GM12878 (cell line): Measurements from ENCODE around the gene LHX2. TPM values are rescaled to one million over a fixed set of nuclear protein-coding genes. Genes with fewer than 3 reads are reported as not detected.

ENCODE experiments used
- ATAC-seq: fragments of 200-7000 bp; cut with Tn5 transposase; 3 replicates; pipeline ENCODE4 v1.9.1; 2020; ENCODE audit warnings: mild to moderate bottlenecking, moderate library complexity
- BruUV-seq: library from RNA; stranded (reverse); fragments of 400-500 nt; replicated peaks from 2 replicates; lab custom pipeline; 2021; lab: Mats Ljungman, UMichigan
- CTCF ChIA-PET: fragments of 300-600 bp; sonication (Branson Sonifier 250); formaldehyde crosslinking; extraction: SDS; loops from one replicate; lab custom pipeline; 2021; ENCODE audit warnings: inconsistent platforms; lab: Yijun Ruan, JAX
- POLR2A ChIA-PET: fragments of 350-600 bp; formaldehyde crosslinking; extraction: SDS; loops from one replicate; lab custom pipeline; 2021; ENCODE audit warnings: inconsistent platforms; lab: Charles Lee
- RAD21 ChIA-PET: fragments of 300-600 bp; sonication (Branson Sonifier 250); formaldehyde crosslinking; loops from one replicate; lab custom pipeline; 2023; ENCODE audit warnings: antibody characterized with exemption; ENCODE audit not compliant: unreplicated experiment; lab: Charles Lee
- SMC1A ChIA-PET: fragments of 300-600 bp; sonication (Branson Sonifier 250); formaldehyde crosslinking; loops from one replicate; lab custom pipeline; 2023; ENCODE audit not compliant: unreplicated experiment, uncharacterized antibody; lab: Charles Lee
- DNase-seq: peaks from one replicate; pipeline ENCODE4 v3.0.0-alpha.2; 2011; ENCODE audit warnings: low read depth, low spot score
- FAIRE-seq: peaks from 3 replicates; lab custom pipeline; 2011; peaks lifted over from hg19 to GRCh38; lab: Jason Lieb, UNC
- H2AFZ ChIP-seq: 2 replicates; pipeline ENCODE4 v1.6.0; 2011; ENCODE audit warnings: low read depth, low read length, control low read depth; ENCODE audit not compliant: control insufficient read depth
- H3K27ac ChIP-seq: 2 replicates; pipeline ENCODE4 v1.5.1; 2011; ENCODE audit warnings: control low read depth; ENCODE audit not compliant: control insufficient read depth, insufficient read depth
- H3K27me3 ChIP-seq, 2 experiments: replicated peaks in 1 of 2; 2 replicates each; pipeline versions ENCODE4 v1.6.0 to v1.6.1; 2011; ENCODE audit warnings: low read length in 1 of 2; ENCODE audit not compliant: control insufficient read depth in 2 of 2, insufficient read depth in 2 of 2
- H3K36me3 ChIP-seq, 2 experiments: 2 replicates each; pipeline ENCODE4 v1.5.1; 2011; ENCODE audit warnings: low read length in 1 of 2; ENCODE audit not compliant: control insufficient read depth in 2 of 2, insufficient read depth in 2 of 2
- H3K4me1 ChIP-seq: 2 replicates; pipeline ENCODE4 v1.6.1; 2011; ENCODE audit warnings: mild to moderate bottlenecking, low read length, moderate library complexity, mixed read lengths; ENCODE audit not compliant: control insufficient read depth, insufficient read depth
- H3K4me2 ChIP-seq: 2 replicates; pipeline ENCODE4 v1.6.0; 2011; ENCODE audit warnings: control low read depth; ENCODE audit not compliant: control insufficient read depth, insufficient read depth
- H3K4me3 ChIP-seq: fragments of 200-600 bp; sonication (generic); 2 replicates; pipeline ENCODE4 v1.5.1; 2016
- H3K79me2 ChIP-seq: 2 replicates; pipeline ENCODE4 v1.6.0; 2011; ENCODE audit warnings: low read length; ENCODE audit not compliant: control insufficient read depth, insufficient read depth
- H3K9ac ChIP-seq: 2 replicates; pipeline ENCODE4 v1.8.0; 2011; ENCODE audit warnings: low read length, control low read depth, mixed read lengths; ENCODE audit not compliant: control insufficient read depth, insufficient read depth
- H3K9me3 ChIP-seq: replicated peaks from 3 replicates; pipeline ENCODE4 v1.5.1; 2011; ENCODE audit warnings: mild to moderate bottlenecking, low read length; ENCODE audit not compliant: control insufficient read depth, insufficient read depth
- H4K20me1 ChIP-seq: 2 replicates; pipeline ENCODE4 v1.6.0; 2011; ENCODE audit not compliant: control insufficient read depth, insufficient read depth
- BACH1 ChIP-seq: fragments of 450-650 bp; IDR thresholded peaks from 2 replicates; pipeline ENCODE4 v1.6.1; 2017; ENCODE audit warnings: mild to moderate bottlenecking, borderline replicate concordance
- BCL3 ChIP-seq: IDR thresholded peaks from 2 replicates; pipeline ENCODE4 v1.6.1; 2011; ENCODE audit warnings: borderline replicate concordance, low read depth, mild to moderate bottlenecking, moderate library complexity, low read length; ENCODE audit not compliant: insufficient read depth, poor library complexity, severe bottlenecking
- HSF1 ChIP-seq: fragments of 150-350 bp; IDR thresholded peaks from 2 replicates; pipeline ENCODE4 v1.6.1; 2014; ENCODE audit warnings: mild to moderate bottlenecking, low read depth, low read length
- NFXL1 ChIP-seq: fragments of 450-650 bp; IDR thresholded peaks from 2 replicates; pipeline ENCODE4 v1.6.1; 2017; ENCODE audit warnings: antibody characterized with exemption, mild to moderate bottlenecking, borderline replicate concordance
- RAD21 ChIP-seq: IDR thresholded peaks from 2 replicates; pipeline ENCODE4 v1.6.1; 2011; ENCODE audit warnings: mild to moderate bottlenecking, low read depth, low read length, moderate library complexity; ENCODE audit not compliant: insufficient read depth
- SMC3 ChIP-seq: IDR thresholded peaks from 2 replicates; pipeline ENCODE4 v1.6.1; 2011; ENCODE audit warnings: low read length, improper control_type of control experiment, borderline replicate concordance
- ZBTB11 ChIP-seq: fragments of 450-650 bp; formaldehyde crosslinking; IDR thresholded peaks from 2 replicates; pipeline ENCODE4 v1.5.0; 2022; ENCODE audit warnings: mild to moderate bottlenecking, missing genetic modification characterization
- ZBTB4 ChIP-seq: fragments of 450-650 bp; formaldehyde crosslinking; IDR thresholded peaks from 2 replicates; pipeline ENCODE4 v1.4.0; 2022; ENCODE audit warnings: mild to moderate bottlenecking, moderate library complexity
- ZNF592 ChIP-seq: fragments of 450-650 bp; IDR thresholded peaks from 2 replicates; pipeline ENCODE4 v1.6.1; 2017; ENCODE audit warnings: mild to moderate bottlenecking, moderate library complexity
- WGBS: methylation state at CpG from one replicate; pipeline ENCODE4 v1.1.6; 2016; ENCODE audit warnings: low lambda C conversion rate; ENCODE audit not compliant: insufficient replicate concordance, insufficient coverage; ENCODE audit errors: missing lambda C conversion rate; 5-methylcytosine and 5-hydroxymethylcytosine counted together
- in situ Hi-C: fragments of 300-500 bp; cut with MboI; formaldehyde crosslinking; loops from 9 replicates; pipeline ENCODE4 v1.14.3; 2018; ENCODE audit warnings: mixed read lengths
- intact Hi-C: fragments of 100-400 bp; cut with micrococcal nuclease; formaldehyde crosslinking; loops from one replicate; pipeline ENCODE4 v1.14.2; 2022; ENCODE audit not compliant: unreplicated experiment
- polyA plus RNA-seq, 11 experiments: library from polyadenylated mRNA; depleted of rRNA in 4 of 11; unstranded in 6 of 11; stranded (reverse) in 5 of 11; fragments of >200 nt; fragmentation: Nextera tagmentation in 4 of 11; fragmentation: Illumina TruSeq in 1 of 11; extraction: Ambion mirVana in 4 of 11; extraction: Trizol in 1 of 11; gene quantifications; 1 replicate in 1 of 11; 2 replicates in 10 of 11; pipeline versions ENCODE4 v1.2.1 to v1.2.3, GENCODE V29; 2011 to 2016; ENCODE audit warnings: inconsistent platforms in 2 of 11, missing spikeins in 2 of 11, low read depth in 1 of 11
- total RNA-seq, 4 experiments: library from RNA; depleted of rRNA in 3 of 4; stranded (reverse); fragments of >200 nt in 3 of 4; fragmentation: Illumina TruSeq in 1 of 4; extraction: Trizol in 1 of 4; gene quantifications; 2 replicates each; pipeline versions ENCODE4 v1.2.1 to v1.2.3, GENCODE V29; 2013 to 2021

The LHX2 gene
- total and polyA plus RNA-seq, 10 of the 15 experiments (the other 5 are each of a cell fraction or from before 2014, with no cell fraction given): 0.82 to 69.8 (median 5.3) TPM

- POLR2A ChIA-PET: interaction anchor here (0.6 to 1.1 kb wide), 2 partner anchors 10 to 58 kb away, joined by 3 read pairs; no protein-coding TSS in a partner anchor
- ATAC-seq (no peak), FAIRE-seq (no peak), DNase-seq (no peak)
- Histone ChIP-seq H3K4me2 (no peak overlapping the region), H3K27ac (no peak overlapping the region), H3K4me3 (no peak overlapping the region), H3K79me2 (no peaks in the 10 kb centered on the region), H3K9ac (no peak overlapping the region), H2AFZ (no peak overlapping the region), H3K27me3 (no peaks in the 10 kb centered on the region), H3K4me1 (no peaks in the 10 kb centered on the region), H3K36me3 (no peaks in the 10 kb centered on the region), H4K20me1 (no peaks in the 10 kb centered on the region), H3K9me3 (no peaks in the 10 kb centered on the region)
- BruUV-seq: no TSS peak
- in situ Hi-C loops: no loop called here
- RAD21 ChIA-PET: no interaction called here
- intact Hi-C loops: no loop called here
- WGBS: 69% methylated on average over 4 of the region's 4 CpGs
- SMC1A ChIA-PET: interaction anchor here (0.9 to 1.4 kb wide), 3 partner anchors 11 to 354 kb away, joined by 4 to 7 read pairs (median 5); no protein-coding TSS in a partner anchor
- CTCF ChIA-PET: no interaction called here
- TF ChIP-seq ZNF592 (no peak), ZBTB11 (CRISPR knock-in tag) (no peak), NFXL1 (no peak), ZBTB4 (no peak), BACH1 (no peak), RAD21 (no peak), BCL3 (no peak), HSF1 (no peak), SMC3 (no peak)
Measured at GRCh38 chr9:124078641-124079040, 67.1 kb downstream of the LHX2 start.
